ENCODE measurements around the gene TRIM58. TPM values are rescaled to one million over a fixed set of nuclear protein-coding genes. Genes with fewer than 3 reads are reported as not detected.

The TRIM58 gene
- total RNA-seq (0.50 TPM), polyA plus RNA-seq (ENCODE audit: insufficient read depth, low read depth, low replicate concordance) (0.11 TPM)
- long read RNA-seq, donor 1, result 0 reads
- long read RNA-seq, donor 2, result 0 reads
- long read RNA-seq, donor 3, result 0 reads
- long read RNA-seq, donor 4, result 0 reads
- long read RNA-seq, donor 5, result 0 reads
- long read RNA-seq, donor 6, result 0 reads
- long read RNA-seq, donor 7, partial matches to known transcripts, result 0 of 2 reads
- long read RNA-seq, donor 7, other reads (novel, unspliced or antisense), result 1 of 2 reads
- long read RNA-seq, donor 8, partial matches to known transcripts, result 0 of 1 reads
- long read RNA-seq, donor 8, other reads (novel, unspliced or antisense), result 0 of 1 reads
- long read RNA-seq, donor 9, result 0 reads
- long read RNA-seq, donor 10, result 0 reads

GRCh38 chr1:247857069-247857984 is at the start of gene TRIM58:
Gene TRIM58, plus strand, starts transcription at chr1:247857187. Its CDS starts 60 bp downstream, at chr1:247857247.
- H3K9me3 ChIP-seq (ENCODE audit: control insufficient read depth in 2 of 3, insufficient read depth in 1 of 3, low read length in 3 of 3), result no peaks in the 10 kb centered on the region
- no peak within 1 kb of the TSS for H3K9ac ChIP-seq (ENCODE audit: low read length in 3 of 3)
- no peaks in the 10 kb centered on the region for H3K36me3 ChIP-seq (ENCODE audit: control insufficient read depth in 2 of 3, insufficient read depth in 3 of 3, low read length in 3 of 3)
- no peak within 1 kb of the TSS for H3K27ac ChIP-seq (ENCODE audit: low read depth in 2 of 2, low read length in 2 of 2)
- FAIRE-seq, result no peak
- H3K4me1 ChIP-seq (ENCODE audit: control insufficient read depth in 2 of 3, insufficient read depth in 2 of 3, low read depth in 1 of 3, low read length in 3 of 3), result no peaks in the 10 kb centered on the region
- TF ChIP-seq CTCF (IDR thresholded peaks at IDR 0.05; ENCODE audit: borderline replicate concordance, extremely low read depth, insufficient read depth), result no peak
- intact Hi-C loops (cut with DNase I), result no loop called here
- H3K27me3 ChIP-seq (ENCODE audit: control insufficient read depth, insufficient read depth, low read length), result peaks cover 3% of the 10 kb centered on the region
- H3K4me3 ChIP-seq (ENCODE audit: low read length in 3 of 3), result no peak within 1 kb of the TSS
- peak; percentile 50 to 65 (median 55) for DNase-seq

GRCh38 chr1:247812637-247813036 is 44.4 kb upstream of the TRIM58 start:
- no peak overlapping the region for H3K27ac ChIP-seq (ENCODE audit: low read depth in 2 of 2, low read length in 2 of 2)
- no peak for TF ChIP-seq CTCF (IDR thresholded peaks at IDR 0.05; ENCODE audit: borderline replicate concordance, extremely low read depth, insufficient read depth)
- no peak overlapping the region for H3K9ac ChIP-seq (ENCODE audit: low read length in 3 of 3)
- H3K4me1 ChIP-seq (ENCODE audit: control insufficient read depth in 2 of 3, insufficient read depth in 2 of 3, low read depth in 1 of 3, low read length in 3 of 3), result no peaks in the 10 kb centered on the region
- no peaks in the 10 kb centered on the region for H3K36me3 ChIP-seq (ENCODE audit: control insufficient read depth in 2 of 3, insufficient read depth in 3 of 3, low read length in 3 of 3)
- H3K27me3 ChIP-seq (ENCODE audit: control insufficient read depth, insufficient read depth, low read length), result no peaks in the 10 kb centered on the region
- H3K9me3 ChIP-seq (ENCODE audit: control insufficient read depth in 2 of 3, insufficient read depth in 1 of 3, low read length in 3 of 3), result no peaks in the 10 kb centered on the region
- FAIRE-seq (no peak), DNase-seq (no peak)
- intact Hi-C loops (cut with DNase I), result no loop called here
- no peak overlapping the region for H3K4me3 ChIP-seq (ENCODE audit: low read length in 3 of 3)

GRCh38 chr1:247822060-247822459 is 34.9 kb upstream of the TRIM58 start:
- intact Hi-C loops (cut with DNase I), result no loop called here
- H3K27me3 ChIP-seq (ENCODE audit: control insufficient read depth, insufficient read depth, low read length), result no peaks in the 10 kb centered on the region
- TF ChIP-seq CTCF (IDR thresholded peaks at IDR 0.05; ENCODE audit: borderline replicate concordance, extremely low read depth, insufficient read depth), result no peak
- DNase-seq, result no peak
- H3K27ac ChIP-seq (ENCODE audit: low read depth in 2 of 2, low read length in 2 of 2), result no peak overlapping the region
- no peak overlapping the region for H3K4me3 ChIP-seq (ENCODE audit: low read length in 3 of 3)
- no peak overlapping the region for H3K9ac ChIP-seq (ENCODE audit: low read length in 3 of 3)
- no peaks in the 10 kb centered on the region for H3K4me1 ChIP-seq (ENCODE audit: control insufficient read depth in 2 of 3, insufficient read depth in 2 of 3, low read depth in 1 of 3, low read length in 3 of 3)
- no peaks in the 10 kb centered on the region for H3K36me3 ChIP-seq (ENCODE audit: control insufficient read depth in 2 of 3, insufficient read depth in 3 of 3, low read length in 3 of 3)
- FAIRE-seq, result no peak
- H3K9me3 ChIP-seq (ENCODE audit: control insufficient read depth in 2 of 3, insufficient read depth in 1 of 3, low read length in 3 of 3), result no peaks in the 10 kb centered on the region
